Panc1 (cell line): ENCODE results near the gene TMEM179B.

Experiments
- POLR2AphosphoS5 ChIP-seq: IDR thresholded peaks from 2 replicates; pipeline ENCODE4 v1.6.1; 2012; ENCODE audit warnings: mild to moderate bottlenecking, low read depth, low read length, moderate library complexity
- TCF7L2 ChIP-seq: IDR thresholded peaks from 2 replicates; pipeline ENCODE4 v1.6.1; 2011; ENCODE audit warnings: mild to moderate bottlenecking, low read depth, low read length, inconsistent platforms
- TF ChIP-seq, protein P1 (sequence below): fragments of 450-650 bp; IDR thresholded peaks from 2 replicates; pipeline ENCODE4 v1.5.1; 2017; ENCODE audit warnings: mild to moderate bottlenecking
- TF ChIP-seq, protein P2 (sequence below), 2 experiments: IDR thresholded peaks; 2 replicates each; pipeline ENCODE4 v1.6.1; 2011 to 2012; ENCODE audit warnings: low read depth in 2 of 2, control low read depth in 1 of 2, low read length in 1 of 2, mild to moderate bottlenecking in 1 of 2, moderate library complexity in 1 of 2; ENCODE audit not compliant: insufficient read depth in 1 of 2

DNA sequence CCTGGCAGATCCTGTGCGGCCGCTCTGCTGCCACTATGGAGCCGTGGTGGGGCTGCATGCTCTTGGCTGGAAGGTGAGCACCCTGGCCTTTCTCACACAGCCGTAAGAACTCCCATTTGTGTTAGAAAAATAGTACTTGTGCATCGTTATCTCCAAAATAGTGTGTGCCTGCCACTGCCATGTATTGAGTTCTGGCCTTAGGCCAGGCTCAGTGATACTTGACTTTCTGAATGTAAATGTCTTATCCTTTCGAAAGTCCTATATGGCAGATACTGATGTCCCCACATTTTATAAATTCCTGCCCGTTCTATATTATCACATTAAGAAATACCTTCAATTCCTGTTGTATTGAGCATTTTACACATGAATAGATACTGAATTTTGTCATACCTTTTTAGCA lies 4.4 kb upstream of the TMEM179B start:
- no peak for TF ChIP-seq POLR2AphosphoS5
- TF ChIP-seq, protein P1, sequence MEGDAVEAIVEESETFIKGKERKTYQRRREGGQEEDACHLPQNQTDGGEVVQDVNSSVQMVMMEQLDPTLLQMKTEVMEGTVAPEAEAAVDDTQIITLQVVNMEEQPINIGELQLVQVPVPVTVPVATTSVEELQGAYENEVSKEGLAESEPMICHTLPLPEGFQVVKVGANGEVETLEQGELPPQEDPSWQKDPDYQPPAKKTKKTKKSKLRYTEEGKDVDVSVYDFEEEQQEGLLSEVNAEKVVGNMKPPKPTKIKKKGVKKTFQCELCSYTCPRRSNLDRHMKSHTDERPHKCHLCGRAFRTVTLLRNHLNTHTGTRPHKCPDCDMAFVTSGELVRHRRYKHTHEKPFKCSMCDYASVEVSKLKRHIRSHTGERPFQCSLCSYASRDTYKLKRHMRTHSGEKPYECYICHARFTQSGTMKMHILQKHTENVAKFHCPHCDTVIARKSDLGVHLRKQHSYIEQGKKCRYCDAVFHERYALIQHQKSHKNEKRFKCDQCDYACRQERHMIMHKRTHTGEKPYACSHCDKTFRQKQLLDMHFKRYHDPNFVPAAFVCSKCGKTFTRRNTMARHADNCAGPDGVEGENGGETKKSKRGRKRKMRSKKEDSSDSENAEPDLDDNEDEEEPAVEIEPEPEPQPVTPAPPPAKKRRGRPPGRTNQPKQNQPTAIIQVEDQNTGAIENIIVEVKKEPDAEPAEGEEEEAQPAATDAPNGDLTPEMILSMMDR, result no peak
- no peak for TF ChIP-seq TCF7L2
- TF ChIP-seq, protein P2, sequence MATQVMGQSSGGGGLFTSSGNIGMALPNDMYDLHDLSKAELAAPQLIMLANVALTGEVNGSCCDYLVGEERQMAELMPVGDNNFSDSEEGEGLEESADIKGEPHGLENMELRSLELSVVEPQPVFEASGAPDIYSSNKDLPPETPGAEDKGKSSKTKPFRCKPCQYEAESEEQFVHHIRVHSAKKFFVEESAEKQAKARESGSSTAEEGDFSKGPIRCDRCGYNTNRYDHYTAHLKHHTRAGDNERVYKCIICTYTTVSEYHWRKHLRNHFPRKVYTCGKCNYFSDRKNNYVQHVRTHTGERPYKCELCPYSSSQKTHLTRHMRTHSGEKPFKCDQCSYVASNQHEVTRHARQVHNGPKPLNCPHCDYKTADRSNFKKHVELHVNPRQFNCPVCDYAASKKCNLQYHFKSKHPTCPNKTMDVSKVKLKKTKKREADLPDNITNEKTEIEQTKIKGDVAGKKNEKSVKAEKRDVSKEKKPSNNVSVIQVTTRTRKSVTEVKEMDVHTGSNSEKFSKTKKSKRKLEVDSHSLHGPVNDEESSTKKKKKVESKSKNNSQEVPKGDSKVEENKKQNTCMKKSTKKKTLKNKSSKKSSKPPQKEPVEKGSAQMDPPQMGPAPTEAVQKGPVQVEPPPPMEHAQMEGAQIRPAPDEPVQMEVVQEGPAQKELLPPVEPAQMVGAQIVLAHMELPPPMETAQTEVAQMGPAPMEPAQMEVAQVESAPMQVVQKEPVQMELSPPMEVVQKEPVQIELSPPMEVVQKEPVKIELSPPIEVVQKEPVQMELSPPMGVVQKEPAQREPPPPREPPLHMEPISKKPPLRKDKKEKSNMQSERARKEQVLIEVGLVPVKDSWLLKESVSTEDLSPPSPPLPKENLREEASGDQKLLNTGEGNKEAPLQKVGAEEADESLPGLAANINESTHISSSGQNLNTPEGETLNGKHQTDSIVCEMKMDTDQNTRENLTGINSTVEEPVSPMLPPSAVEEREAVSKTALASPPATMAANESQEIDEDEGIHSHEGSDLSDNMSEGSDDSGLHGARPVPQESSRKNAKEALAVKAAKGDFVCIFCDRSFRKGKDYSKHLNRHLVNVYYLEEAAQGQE (IDR thresholded peaks at IDR 0.05; ENCODE audit: insufficient read depth in 1 of 2, low read depth in 2 of 2, low read length in 1 of 2), result no peak
